ENCODE data around the gene CFDP1.

DNA sequence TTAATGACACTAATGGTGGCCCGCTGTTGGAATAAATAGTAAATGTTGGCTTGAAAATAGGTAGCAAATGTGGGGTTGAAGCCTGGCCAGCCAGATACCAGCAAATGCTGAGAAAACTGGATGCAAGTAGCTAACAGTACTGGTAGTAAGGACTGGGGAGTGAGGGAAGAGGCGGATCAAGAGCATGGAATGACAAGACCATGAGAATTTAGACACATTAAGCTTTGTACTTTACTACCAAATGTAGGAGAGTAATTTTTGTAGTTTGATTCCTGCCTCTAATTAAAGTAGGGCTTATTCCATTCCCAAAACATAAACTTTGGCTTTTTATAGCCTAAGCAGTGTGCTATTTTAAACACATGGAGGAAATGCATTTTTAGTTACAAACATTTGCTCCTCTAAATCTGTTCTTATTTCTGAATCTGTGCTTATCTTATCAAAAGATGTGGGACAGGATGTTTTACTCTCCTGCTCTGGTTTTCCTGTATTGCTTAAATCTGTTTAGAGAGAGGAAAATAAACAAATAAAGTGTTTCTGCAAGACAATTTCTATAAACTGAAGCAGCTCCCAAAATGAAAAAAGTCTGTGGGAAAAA lies 44.1 kb downstream of the CFDP1 start:
- TF ChIP-seq, protein P1, sequence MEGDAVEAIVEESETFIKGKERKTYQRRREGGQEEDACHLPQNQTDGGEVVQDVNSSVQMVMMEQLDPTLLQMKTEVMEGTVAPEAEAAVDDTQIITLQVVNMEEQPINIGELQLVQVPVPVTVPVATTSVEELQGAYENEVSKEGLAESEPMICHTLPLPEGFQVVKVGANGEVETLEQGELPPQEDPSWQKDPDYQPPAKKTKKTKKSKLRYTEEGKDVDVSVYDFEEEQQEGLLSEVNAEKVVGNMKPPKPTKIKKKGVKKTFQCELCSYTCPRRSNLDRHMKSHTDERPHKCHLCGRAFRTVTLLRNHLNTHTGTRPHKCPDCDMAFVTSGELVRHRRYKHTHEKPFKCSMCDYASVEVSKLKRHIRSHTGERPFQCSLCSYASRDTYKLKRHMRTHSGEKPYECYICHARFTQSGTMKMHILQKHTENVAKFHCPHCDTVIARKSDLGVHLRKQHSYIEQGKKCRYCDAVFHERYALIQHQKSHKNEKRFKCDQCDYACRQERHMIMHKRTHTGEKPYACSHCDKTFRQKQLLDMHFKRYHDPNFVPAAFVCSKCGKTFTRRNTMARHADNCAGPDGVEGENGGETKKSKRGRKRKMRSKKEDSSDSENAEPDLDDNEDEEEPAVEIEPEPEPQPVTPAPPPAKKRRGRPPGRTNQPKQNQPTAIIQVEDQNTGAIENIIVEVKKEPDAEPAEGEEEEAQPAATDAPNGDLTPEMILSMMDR (IDR thresholded peaks at IDR 0.05; ENCODE audit: borderline replicate concordance, extremely low read depth, low read length, poor library complexity, severe bottlenecking): no peak
- no peak for TF ChIP-seq EZH2 (IDR thresholded peaks at IDR 0.05; ENCODE audit: borderline replicate concordance, low read depth, low read length, severe bottlenecking)
